Spleen (tissue), 7 donors: ENCODE data around the gene SAV1.

ENCODE experiments used
- CTCF ChIP-seq, 11 experiments: fragments of 200-600 bp in 7 of 11; fragments of 450-650 bp in 4 of 11; sonication (generic) in 4 of 11; IDR thresholded peaks in 8 of 11; conservative IDR thresholded peaks in 3 of 11; 1 replicate in 7 of 11; 2 replicates in 4 of 11; pipeline versions ENCODE4 v1.4.0 to v1.8.0; 2016 to 2021; ENCODE audit warnings: antibody characterized with exemption in 11 of 11, inconsistent platforms in 4 of 11, mild to moderate bottlenecking in 1 of 11
- POLR2A ChIP-seq, 3 donors: fragments of 450-650 bp; IDR thresholded peaks; one replicate each; pipeline ENCODE4 v1.5.1; 2017; ENCODE audit warnings: antibody characterized with exemption in 3 of 3, mild to moderate bottlenecking in 1 of 3
- POLR2AphosphoS5 ChIP-seq, 3 donors: sonication (generic); formaldehyde crosslinking; IDR thresholded peaks; one replicate each; pipeline ENCODE4 v1.5.1; 2017; ENCODE audit warnings: antibody characterized with exemption in 3 of 3
- donor health status: DM: no; HTN: no; CAD: no; lungs with moderate emphysema.
- donor health status: DM: no; HTN: no; CAD: no.
- donor health status: DM: no; HTN: no; CAD: no.

- TF ChIP-seq CTCF (IDR thresholded peaks at IDR 0.05 in 8 of 11, conservative IDR thresholded peaks at IDR 0.05 in 3 of 11) (no peak), POLR2AphosphoS5 (IDR thresholded peaks at IDR 0.05) (no peak), POLR2A (IDR thresholded peaks at IDR 0.05) (no peak)
Observed at GRCh38 chr14:50657753-50658152, 10.4 kb downstream of the SAV1 start.
